H1 (cell line): ENCODE data around the gene SCN4A. TPM values are rescaled to one million over a fixed set of nuclear protein-coding genes. Genes with fewer than 3 reads are reported as not detected.
"Not testable (repeated sequence)": the region's sequence is repeated elsewhere in the genome, so short reads cannot be mapped to it uniquely, and the experiment has no call there.

ENCODE experiments used
- CTCF ChIA-PET: fragments of 300-600 bp; sonication (Branson Sonifier 250); formaldehyde crosslinking; loops from one replicate; lab custom pipeline; 2021; ENCODE audit not compliant: partially characterized antibody; lab: Charles Lee
- POLR2A ChIA-PET: fragments of 300-600 bp; sonication (Branson Sonifier 250); formaldehyde crosslinking; loops from one replicate; lab custom pipeline; 2021; ENCODE audit warnings: inconsistent platforms; ENCODE audit not compliant: partially characterized antibody; lab: Charles Lee
- DNase-seq, 2 experiments: peaks; one replicate each; pipeline versions ENCODE4 v3.0.0 to v3.0.0-alpha.2; 2010 to 2022; ENCODE audit warnings: low spot score in 2 of 2, low read depth in 1 of 2, mixed read lengths in 1 of 2
- FAIRE-seq: peaks from 2 replicates; lab custom pipeline; 2011; peaks lifted over from hg19 to GRCh38; lab: Jason Lieb, UNC
- H2AFZ ChIP-seq: 2 replicates; pipeline ENCODE4 v1.8.1; 2012; ENCODE audit warnings: low read length, inconsistent platforms
- H2AK5ac ChIP-seq: 2 replicates; pipeline ENCODE4 v1.6.1; 2013; ENCODE audit warnings: low read depth, low read length
- H2BK120ac ChIP-seq: replicated peaks from 2 replicates; pipeline ENCODE3; 2013; ENCODE audit warnings: low read depth, low read length, inconsistent platforms
- H2BK12ac ChIP-seq: 2 replicates; pipeline ENCODE4 v1.6.1; 2013; ENCODE audit warnings: low read depth, low read length
- H2BK15ac ChIP-seq: 2 replicates; pipeline ENCODE4 v1.6.1; 2013; ENCODE audit warnings: low read length
- H2BK20ac ChIP-seq: 2 replicates; pipeline ENCODE4 v1.6.1; 2013; ENCODE audit warnings: low read length
- H2BK5ac ChIP-seq: 2 replicates; pipeline ENCODE4 v1.6.1; 2013; ENCODE audit warnings: low read depth, low read length
- H3K14ac ChIP-seq: 2 replicates; pipeline ENCODE4 v1.6.1; 2013; ENCODE audit warnings: inconsistent platforms; ENCODE audit not compliant: insufficient read length
- H3K18ac ChIP-seq: 2 replicates; pipeline ENCODE4 v1.6.1; 2013; ENCODE audit warnings: low read length; ENCODE audit errors: extremely low read depth
- H3K23ac ChIP-seq: 2 replicates; pipeline ENCODE4 v1.6.1; 2013; ENCODE audit warnings: inconsistent platforms; ENCODE audit not compliant: insufficient read length
- H3K23me2 ChIP-seq: 2 replicates; pipeline ENCODE4 v1.6.1; 2013; ENCODE audit warnings: low read depth, low read length
- H3K27ac ChIP-seq: 2 replicates; pipeline ENCODE4 v1.6.1; 2011; ENCODE audit warnings: low read depth, low read length, inconsistent platforms
- H3K27me3 ChIP-seq, 4 experiments: replicated peaks in 1 of 4; 1 replicate in 1 of 4; 2 replicates in 3 of 4; pipeline versions ENCODE4 v1.6.1 to v1.8.1; 2011 to 2013; ENCODE audit warnings: low read length in 3 of 4, mild to moderate bottlenecking in 3 of 4, inconsistent platforms in 2 of 4, mixed read lengths in 2 of 4, moderate library complexity in 1 of 4; ENCODE audit not compliant: control insufficient read depth in 3 of 4, insufficient read depth in 3 of 4; ENCODE audit errors: extremely low read depth in 1 of 4
- H3K36me3 ChIP-seq, 4 experiments: 2 replicates each; pipeline versions ENCODE4 v1.6.1 to v1.8.1; 2011 to 2013; ENCODE audit warnings: mild to moderate bottlenecking in 4 of 4, low read length in 3 of 4, moderate library complexity in 2 of 4, control low read depth in 1 of 4, inconsistent platforms in 1 of 4; ENCODE audit not compliant: insufficient read depth in 4 of 4, control insufficient read depth in 2 of 4
- H3K4ac ChIP-seq: replicated peaks from 2 replicates; pipeline ENCODE3; 2013; ENCODE audit warnings: low read length, low read depth, mixed read lengths, inconsistent platforms; ENCODE audit not compliant: insufficient read length
- H3K4me1 ChIP-seq, 4 experiments: replicated peaks in 1 of 4; 1 replicate in 1 of 4; 2 replicates in 3 of 4; pipeline versions ENCODE4 v1.6.1 to v1.8.1; 2011 to 2013; ENCODE audit warnings: low read length in 3 of 4, inconsistent platforms in 2 of 4, mixed read lengths in 1 of 4; ENCODE audit not compliant: insufficient read depth in 4 of 4, control insufficient read depth in 3 of 4
- H3K4me2 ChIP-seq, 2 experiments: 2 replicates each; pipeline versions ENCODE4 v1.6.1 to v1.8.1; 2011 to 2013; ENCODE audit warnings: low read depth in 2 of 2, low read length in 2 of 2, control low read depth in 1 of 2, inconsistent platforms in 1 of 2, mild to moderate bottlenecking in 1 of 2; ENCODE audit not compliant: insufficient read depth in 1 of 2
- H3K4me3 ChIP-seq, 4 experiments: fragments of 200-600, 300-600 bp in 1 of 4; sonication (generic), shearing (Covaris generic), sonication (Bioruptor Twin) in 1 of 4; 2 replicates each; pipeline versions ENCODE4 v1.5.1 to v1.8.1; 2011 to 2016; ENCODE audit warnings: low read length in 4 of 4, low read depth in 3 of 4, control low read depth in 2 of 4, inconsistent platforms in 2 of 4, mild to moderate bottlenecking in 2 of 4, mixed read lengths in 1 of 4, moderate library complexity in 1 of 4; ENCODE audit not compliant: insufficient read depth in 2 of 4; ENCODE audit errors: extremely low read depth in 1 of 4
- H3K56ac ChIP-seq: replicated peaks from 2 replicates; pipeline ENCODE3; 2013; ENCODE audit warnings: low read depth, mild to moderate bottlenecking, mixed read lengths, low read length, inconsistent platforms; ENCODE audit not compliant: insufficient read length
- H3K79me1 ChIP-seq: 2 replicates; pipeline ENCODE4 v1.6.1; 2013; ENCODE audit warnings: low read depth, low read length, control low read depth
- H3K79me2 ChIP-seq, 2 experiments: 2 replicates each; pipeline versions ENCODE4 v1.6.1 to v1.8.1; 2012 to 2013; ENCODE audit warnings: low read length in 2 of 2, mild to moderate bottlenecking in 2 of 2, inconsistent platforms in 1 of 2; ENCODE audit not compliant: insufficient read depth in 2 of 2, control insufficient read depth in 1 of 2
- H3K9ac ChIP-seq, 4 experiments: replicated peaks in 1 of 4; 1 replicate in 1 of 4; 2 replicates in 3 of 4; pipeline versions ENCODE4 v1.6.1 to v1.8.1; 2011 to 2013; ENCODE audit warnings: low read depth in 3 of 4, low read length in 3 of 4, control low read depth in 2 of 4, mild to moderate bottlenecking in 2 of 4, moderate library complexity in 2 of 4, inconsistent platforms in 1 of 4; ENCODE audit errors: extremely low read depth in 1 of 4
- H3K9me3 ChIP-seq, 2 experiments: 2 replicates each; pipeline versions ENCODE4 v1.6.1 to v1.8.1; 2012 to 2013; ENCODE audit warnings: mild to moderate bottlenecking in 2 of 2, moderate library complexity in 2 of 2, control low read depth in 1 of 2, inconsistent platforms in 1 of 2, low read depth in 1 of 2, low read length in 1 of 2, mixed read lengths in 1 of 2; ENCODE audit not compliant: insufficient read depth in 2 of 2
- H4K20me1 ChIP-seq, 2 experiments: replicated peaks in 1 of 2; 2 replicates each; pipeline versions ENCODE3 to v1.8.1; 2011 to 2013; ENCODE audit warnings: inconsistent platforms in 2 of 2, low read length in 2 of 2, mild to moderate bottlenecking in 1 of 2; ENCODE audit not compliant: insufficient read depth in 2 of 2, control insufficient read depth in 1 of 2
- H4K5ac ChIP-seq: 2 replicates; pipeline ENCODE4 v1.6.1; 2013; ENCODE audit warnings: low read length, low read depth, mixed read lengths, inconsistent platforms; ENCODE audit not compliant: insufficient read length
- H4K8ac ChIP-seq: 2 replicates; pipeline ENCODE4 v1.8.0; 2013; ENCODE audit warnings: mild to moderate bottlenecking, moderate library complexity, low read length, inconsistent platforms; ENCODE audit not compliant: insufficient read depth; ENCODE audit errors: extremely low read depth
- H4K91ac ChIP-seq: replicated peaks from 2 replicates; pipeline ENCODE3; 2013; ENCODE audit warnings: low read length, mixed read lengths, inconsistent platforms; ENCODE audit not compliant: insufficient read length
- WGBS, 2 experiments: shearing (Covaris generic) in 1 of 2; methylation state at CpG; one replicate each; pipeline versions ENCODE4 v1.1.6 to v1.1.7; 2013 to 2015; ENCODE audit warnings: low lambda C conversion rate in 2 of 2, mixed read lengths in 2 of 2, inconsistent platforms in 1 of 2, low coverage in 1 of 2, missing lambda C conversion rate in 1 of 2; ENCODE audit not compliant: insufficient replicate concordance in 2 of 2, insufficient coverage in 1 of 2, insufficient read length in 1 of 2; ENCODE audit errors: extremely low coverage in 1 of 2, missing lambda C conversion rate in 1 of 2; 5-methylcytosine and 5-hydroxymethylcytosine counted together
- polyA plus RNA-seq, 7 experiments: library from polyadenylated mRNA; depleted of rRNA in 3 of 7; stranded (reverse) in 5 of 7; unstranded in 2 of 7; fragments of >200 nt in 5 of 7; fragments of 200-250 nt in 2 of 7; gene quantifications; 1 replicate in 5 of 7; 2 replicates in 1 of 7; 4 replicates in 1 of 7; pipeline versions ENCODE4 v1.2.1 to v1.2.3, GENCODE V29; 2011 to 2013; ENCODE audit warnings: missing spikeins in 2 of 7, mixed read lengths in 2 of 7
- total RNA-seq: library from RNA; stranded (reverse); fragmentation: NEBNext Ultra II Directional; extraction: Animal tissue kit (Norgen Biotek cat#: 25700); gene quantifications from 2 replicates; pipeline ENCODE4 v1.2.1, GENCODE V29; 2021

Gene SCN4A
- total and polyA plus RNA-seq, 2 of the 8 experiments (the other 6 are each of a cell fraction or from before 2014, with no cell fraction given) = 5.0 to 8.5 TPM

- H2BK12ac ChIP-seq, H3K4ac ChIP-seq, H3K9ac ChIP-seq, H2BK120ac ChIP-seq, H2BK5ac ChIP-seq, H3K79me1 ChIP-seq, POLR2A ChIA-PET, H3K36me3 ChIP-seq, FAIRE-seq, H3K27me3 ChIP-seq, H2BK15ac ChIP-seq, H3K4me2 ChIP-seq, H3K23me2 ChIP-seq, H2AFZ ChIP-seq, H4K20me1 ChIP-seq, H3K9me3 ChIP-seq, H4K8ac ChIP-seq, H3K4me1 ChIP-seq, H2AK5ac ChIP-seq, H3K18ac ChIP-seq, H3K4me3 ChIP-seq, DNase-seq, H3K79me2 ChIP-seq, H3K27ac ChIP-seq, H3K56ac ChIP-seq, H2BK20ac ChIP-seq, H4K5ac ChIP-seq, H4K91ac ChIP-seq, H3K23ac ChIP-seq, H3K14ac ChIP-seq: not testable (repeated sequence)
- CTCF ChIA-PET = interaction anchor here (0.6 to 7.2 kb wide), 7 partner anchors 11 to 705 kb away, joined by 3 to 87 read pairs (median 4); partner anchors contain the start of genes GH1 and GH2
- WGBS, 2 experiments = 89% methylated on average over 10 of the region's 11 CpGs; no CpG with 5 or more reads in 1 of the 2 experiments
Measured at GRCh38 chr17:63892316-63893037, 80.2 kb downstream of the SCN4A start.
